MM.1S (cell line): ENCODE data around the gene CFAP20.

Experiments used
- CTCF ChIP-seq: fragments of 300-600 bp; sonication (generic); IDR thresholded peaks from 2 replicates; pipeline ENCODE4 v1.5.1; 2016; ENCODE audit warnings: antibody characterized with exemption, low read length, mixed read lengths
- EZH2 ChIP-seq: fragments of 300-600 bp; sonication (generic); optimal IDR thresholded peaks from 2 replicates; pipeline ENCODE3; 2017; ENCODE audit warnings: low read depth, mild to moderate bottlenecking, antibody characterized with exemption, low read length, mixed read lengths
- EZH2phosphoT487 ChIP-seq: fragments of 300-600 bp; sonication (generic); IDR thresholded peaks from 2 replicates; pipeline ENCODE4 v1.6.1; 2018; ENCODE audit warnings: antibody characterized with exemption, low read length

DNA sequence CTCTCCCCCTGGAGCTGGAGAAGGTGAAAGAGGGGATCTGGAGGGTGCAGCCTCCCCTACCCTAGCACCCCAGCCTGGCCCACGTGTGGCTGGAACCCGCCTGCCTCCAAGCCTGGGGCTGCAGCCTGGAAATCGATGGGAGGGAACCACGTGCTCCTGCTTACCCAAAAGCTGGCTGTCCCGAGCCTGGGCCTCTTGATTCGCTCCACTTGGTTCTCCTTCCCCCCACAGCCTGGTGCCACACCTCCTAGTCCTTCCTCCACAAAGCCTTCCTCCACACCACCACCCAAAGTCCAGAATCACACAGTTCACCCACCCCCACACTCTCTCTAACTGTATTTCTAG lies 29.3 kb downstream of the CFAP20 start:
- TF ChIP-seq CTCF (no peak), EZH2 (no peak), EZH2phosphoT487 (no peak)
